H9 (cell line): ENCODE measurements around the gene GAMT. TPM values are rescaled to one million over a fixed set of nuclear protein-coding genes. Genes with fewer than 3 reads are reported as not detected.

ENCODE experiments used
- DNase-seq: peaks from one replicate; pipeline ENCODE4 v3.0.0-alpha.2; 2017
- H2AFZ ChIP-seq: one replicate; pipeline ENCODE4 v1.6.1; 2013; ENCODE audit warnings: mild to moderate bottlenecking, low read length, control low read depth, moderate library complexity
- H2AK5ac ChIP-seq: 2 replicates; pipeline ENCODE4 v1.6.1; 2013; ENCODE audit warnings: low read length, control low read depth, mixed read lengths; ENCODE audit not compliant: insufficient read length
- H2BK120ac ChIP-seq: one replicate; pipeline ENCODE4 v1.6.1; 2013; ENCODE audit warnings: low read depth, mild to moderate bottlenecking, low read length, control low read depth, inconsistent platforms; ENCODE audit not compliant: poor library complexity, severe bottlenecking
- H2BK12ac ChIP-seq: 2 replicates; pipeline ENCODE4 v1.6.1; 2013; ENCODE audit warnings: low read length, control low read depth, mixed read lengths, low read depth; ENCODE audit not compliant: insufficient read length
- H2BK15ac ChIP-seq: 2 replicates; pipeline ENCODE4 v1.6.1; 2013; ENCODE audit warnings: low read depth, low read length, control low read depth
- H2BK20ac ChIP-seq: one replicate; pipeline ENCODE4 v1.6.1; 2013; ENCODE audit warnings: low read depth, mild to moderate bottlenecking, low read length, control low read depth, inconsistent platforms; ENCODE audit not compliant: poor library complexity, severe bottlenecking
- H2BK5ac ChIP-seq: 2 replicates; pipeline ENCODE4 v1.6.1; 2013; ENCODE audit warnings: low read length, control low read depth, mixed read lengths; ENCODE audit not compliant: insufficient read length
- H3K14ac ChIP-seq: 2 replicates; pipeline ENCODE4 v1.6.1; 2013; ENCODE audit warnings: low read length, control low read depth; ENCODE audit not compliant: insufficient read depth
- H3K18ac ChIP-seq: 2 replicates; pipeline ENCODE4 v1.6.1; 2013; ENCODE audit warnings: low read depth, mild to moderate bottlenecking, mixed read lengths, low read length, control low read depth; ENCODE audit not compliant: insufficient read length
- H3K23ac ChIP-seq: 2 replicates; pipeline ENCODE4 v1.6.1; 2013; ENCODE audit warnings: low read length, control low read depth, mixed read lengths, low read depth; ENCODE audit not compliant: insufficient read length
- H3K23me2 ChIP-seq: 2 replicates; pipeline ENCODE4 v1.6.1; 2013; ENCODE audit warnings: low read depth, mild to moderate bottlenecking, mixed read lengths, low read length, control low read depth; ENCODE audit not compliant: insufficient read length, poor library complexity, severe bottlenecking
- H3K27ac ChIP-seq: 2 replicates; pipeline ENCODE4 v1.5.1; 2013; ENCODE audit warnings: low read length, control low read depth, mixed read lengths, low read depth; ENCODE audit not compliant: insufficient read length
- H3K27me3 ChIP-seq: 2 replicates; pipeline ENCODE4 v1.6.1; 2013; ENCODE audit warnings: low read length, control low read depth, inconsistent platforms; ENCODE audit not compliant: insufficient read depth
- H3K4ac ChIP-seq: 2 replicates; pipeline ENCODE4 v1.6.1; 2013; ENCODE audit warnings: low read depth, mild to moderate bottlenecking, control low read depth, inconsistent platforms, low read length, moderate library complexity
- H3K4me1 ChIP-seq: 2 replicates; pipeline ENCODE4 v1.6.1; 2013; ENCODE audit warnings: low read length, control low read depth, inconsistent platforms; ENCODE audit not compliant: insufficient read depth
- H3K4me2 ChIP-seq: 2 replicates; pipeline ENCODE4 v1.6.1; 2013; ENCODE audit warnings: low read length, control low read depth, mixed read lengths; ENCODE audit not compliant: insufficient read length, insufficient read depth
- H3K56ac ChIP-seq: 2 replicates; pipeline ENCODE4 v1.6.1; 2013; ENCODE audit warnings: low read depth, mild to moderate bottlenecking, mixed read lengths, low read length, control low read depth; ENCODE audit not compliant: insufficient read length
- H3K79me1 ChIP-seq: 2 replicates; pipeline ENCODE4 v1.6.1; 2013; ENCODE audit warnings: low read depth, mild to moderate bottlenecking, moderate library complexity, low read length, control low read depth, inconsistent platforms; ENCODE audit not compliant: insufficient read depth, poor library complexity, severe bottlenecking
- H3K79me2 ChIP-seq: 2 replicates; pipeline ENCODE4 v1.6.1; 2013; ENCODE audit warnings: low read length, control low read depth, inconsistent platforms; ENCODE audit not compliant: insufficient read depth
- H3K9ac ChIP-seq: 2 replicates; pipeline ENCODE4 v1.6.1; 2013; ENCODE audit warnings: low read length, control low read depth, mixed read lengths; ENCODE audit not compliant: insufficient read length; ENCODE audit errors: extremely low read depth
- H3K9me3 ChIP-seq: one replicate; pipeline ENCODE4 v1.6.1; 2013; ENCODE audit warnings: low read depth, low read length, inconsistent platforms; ENCODE audit not compliant: control insufficient read depth
- H3T11ph ChIP-seq: one replicate; pipeline ENCODE4 v1.6.1; 2013; ENCODE audit warnings: mild to moderate bottlenecking, low read length, control low read depth, inconsistent platforms
- H4K20me1 ChIP-seq: one replicate; pipeline ENCODE4 v1.6.1; 2013; ENCODE audit not compliant: control insufficient read depth, insufficient read length, insufficient read depth
- H4K5ac ChIP-seq: 2 replicates; pipeline ENCODE4 v1.6.1; 2013; ENCODE audit warnings: low read depth, mild to moderate bottlenecking, mixed read lengths, low read length, control low read depth; ENCODE audit not compliant: insufficient read length
- H4K8ac ChIP-seq: replicated peaks from 2 replicates; pipeline ENCODE4 v1.6.1; 2013; ENCODE audit warnings: low read length, control low read depth, mixed read lengths, low read depth; ENCODE audit not compliant: insufficient read length
- H4K91ac ChIP-seq: 2 replicates; pipeline ENCODE4 v1.6.1; 2013; ENCODE audit warnings: low read depth, mild to moderate bottlenecking, moderate library complexity, mixed read lengths, low read length, control low read depth; ENCODE audit not compliant: insufficient read length
- H3K27ac Mint-ChIP-seq, 3 experiments: 2 replicates in 2 of 3; 3 replicates in 1 of 3; pipeline ENCODE4 v1.8.0; 2020 to 2021; ENCODE audit warnings: mixed read lengths in 3 of 3, mild to moderate bottlenecking in 1 of 3, moderate library complexity in 1 of 3
- H3K27me3 Mint-ChIP-seq: 2 replicates; pipeline ENCODE4 v1.8.0; 2021; ENCODE audit warnings: low read depth, mild to moderate bottlenecking, moderate library complexity, mixed read lengths
- H3K36me3 Mint-ChIP-seq, 3 experiments: 2 replicates in 2 of 3; 3 replicates in 1 of 3; pipeline ENCODE4 v1.8.0; 2020 to 2021; ENCODE audit warnings: low read depth in 3 of 3, mixed read lengths in 3 of 3; ENCODE audit not compliant: insufficient read depth in 1 of 3
- H3K4me1 Mint-ChIP-seq, 2 experiments: 2 replicates each; pipeline ENCODE4 v1.8.0; 2020; ENCODE audit warnings: mixed read lengths in 2 of 2
- H3K4me3 Mint-ChIP-seq, 2 experiments: 2 replicates in 1 of 2; 3 replicates in 1 of 2; pipeline ENCODE4 v1.8.0; 2020 to 2021; ENCODE audit warnings: mild to moderate bottlenecking in 2 of 2, mixed read lengths in 2 of 2, moderate library complexity in 1 of 2
- H3K9me3 Mint-ChIP-seq, 2 experiments: 2 replicates in 1 of 2; 3 replicates in 1 of 2; pipeline ENCODE4 v1.8.0; 2020; ENCODE audit warnings: mild to moderate bottlenecking in 2 of 2, mixed read lengths in 2 of 2, moderate library complexity in 1 of 2
- WGBS: extraction: QIAGEN DNeasy Blood & Tissue Kit; methylation state at CpG from one replicate; pipeline ENCODE4 v1.1.7; 2013; ENCODE audit warnings: missing lambda C conversion rate, low lambda C conversion rate, mixed read lengths; ENCODE audit not compliant: insufficient read length; ENCODE audit errors: extremely low coverage; 5-methylcytosine and 5-hydroxymethylcytosine counted together
- total RNA-seq: library from RNA; stranded (reverse); gene quantifications from 2 replicates; pipeline ENCODE4 v1.2.1, GENCODE V29; 2021
- TF ChIP-seq, protein P1 (sequence below): fragments of 200-600 bp; sonication (generic); conservative IDR thresholded peaks from 3 replicates; pipeline ENCODE4 v1.8.0; 2021; ENCODE audit warnings: antibody characterized with exemption, mild to moderate bottlenecking

Gene GAMT
- total RNA-seq, 1 experiment from 2014 or later = 26.6 TPM

GRCh38 chr19:1432507-1432887 is 31.2 kb upstream of the GAMT start:
- Histone ChIP-seq H3K9ac (no peak overlapping the region), H4K8ac (no peak overlapping the region), H3K79me1 (no peaks in the 10 kb centered on the region), H3K4me2 (no peak overlapping the region), H4K20me1 (no peaks in the 10 kb centered on the region), H3K9me3 (no peaks in the 10 kb centered on the region), H3K4me1 (no peaks in the 10 kb centered on the region), H4K91ac (no peak overlapping the region), H3K23me2 (no peaks in the 10 kb centered on the region), H2AK5ac (no peak overlapping the region), H3K4ac (no peak overlapping the region), H3K27me3 (no peaks in the 10 kb centered on the region), H3K14ac (no peak overlapping the region), H2BK120ac (no peak overlapping the region), H2BK5ac (no peak overlapping the region), H3K27ac (no peak overlapping the region), H4K5ac (no peak overlapping the region), H2BK12ac (no peak overlapping the region), H3T11ph (no peak overlapping the region), H2AFZ (no peak overlapping the region), H3K56ac (no peak overlapping the region), H2BK20ac (no peak overlapping the region), H3K23ac (no peak overlapping the region), H3K18ac (no peak overlapping the region), H2BK15ac (no peak overlapping the region), H3K79me2 (no peaks in the 10 kb centered on the region)
- Mint-ChIP-seq H3K4me3 (no peak overlapping the region), H3K27me3 (no peaks in the 10 kb centered on the region), H3K27ac (peak overlapping the region in 1 of 3 experiments; percentile 70; a peak in 1 of 7 replicates), H3K9me3 (no peaks in the 10 kb centered on the region), H3K36me3 (peaks cover 16 to 60% (median 45%) of the 10 kb centered on the region in 3 experiments; a peak in 6 of 7 replicates), H3K4me1 (no peaks in the 10 kb centered on the region; a peak in 2 of 4 replicates)
- no peak for DNase-seq
- TF ChIP-seq, protein P1, sequence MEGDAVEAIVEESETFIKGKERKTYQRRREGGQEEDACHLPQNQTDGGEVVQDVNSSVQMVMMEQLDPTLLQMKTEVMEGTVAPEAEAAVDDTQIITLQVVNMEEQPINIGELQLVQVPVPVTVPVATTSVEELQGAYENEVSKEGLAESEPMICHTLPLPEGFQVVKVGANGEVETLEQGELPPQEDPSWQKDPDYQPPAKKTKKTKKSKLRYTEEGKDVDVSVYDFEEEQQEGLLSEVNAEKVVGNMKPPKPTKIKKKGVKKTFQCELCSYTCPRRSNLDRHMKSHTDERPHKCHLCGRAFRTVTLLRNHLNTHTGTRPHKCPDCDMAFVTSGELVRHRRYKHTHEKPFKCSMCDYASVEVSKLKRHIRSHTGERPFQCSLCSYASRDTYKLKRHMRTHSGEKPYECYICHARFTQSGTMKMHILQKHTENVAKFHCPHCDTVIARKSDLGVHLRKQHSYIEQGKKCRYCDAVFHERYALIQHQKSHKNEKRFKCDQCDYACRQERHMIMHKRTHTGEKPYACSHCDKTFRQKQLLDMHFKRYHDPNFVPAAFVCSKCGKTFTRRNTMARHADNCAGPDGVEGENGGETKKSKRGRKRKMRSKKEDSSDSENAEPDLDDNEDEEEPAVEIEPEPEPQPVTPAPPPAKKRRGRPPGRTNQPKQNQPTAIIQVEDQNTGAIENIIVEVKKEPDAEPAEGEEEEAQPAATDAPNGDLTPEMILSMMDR = no peak
- WGBS = no CpG with 5 or more reads among the region's 16 CpGs
